GM23248 (cell line): ENCODE results near the gene CCDC169. TPM values are rescaled to one million over a fixed set of nuclear protein-coding genes. Genes with fewer than 3 reads are reported as not detected.

ENCODE experiments used
- DNase-seq: peaks from one replicate; pipeline ENCODE4 v3.0.0-alpha.2; 2015
- H2AFZ ChIP-seq: fragments of 200-600 bp; sonication (generic); 2 replicates; pipeline ENCODE4 v1.6.1; 2016; ENCODE audit warnings: antibody characterized with exemption
- H3F3A ChIP-seq: fragments of 200-600 bp; sonication (generic); 2 replicates; pipeline ENCODE4 v1.6.1; 2016; ENCODE audit warnings: mild to moderate bottlenecking, antibody characterized with exemption, mixed run types; ENCODE audit not compliant: insufficient read depth
- H3K27ac ChIP-seq: fragments of 200-600 bp; sonication (generic); 2 replicates; pipeline ENCODE4 v1.5.1; 2016; ENCODE audit warnings: mild to moderate bottlenecking
- H3K27me3 ChIP-seq: fragments of 200-600 bp; sonication (generic); replicated peaks from 2 replicates; pipeline ENCODE4 v1.6.1; 2016; ENCODE audit warnings: mild to moderate bottlenecking; ENCODE audit not compliant: insufficient read depth
- H3K36me3 ChIP-seq: fragments of 200-600 bp; sonication (generic); 2 replicates; pipeline ENCODE4 v1.6.1; 2016; ENCODE audit warnings: low read depth, mild to moderate bottlenecking
- H3K4me1 ChIP-seq: fragments of 200-600 bp; sonication (generic); 2 replicates; pipeline ENCODE4 v1.6.1; 2016; ENCODE audit warnings: mild to moderate bottlenecking; ENCODE audit not compliant: insufficient read depth
- H3K4me2 ChIP-seq: fragments of 200-600 bp; sonication (generic); one replicate; pipeline ENCODE4 v1.6.1; 2016; ENCODE audit warnings: mild to moderate bottlenecking; ENCODE audit not compliant: unreplicated experiment
- H3K4me3 ChIP-seq: fragments of 200-600 bp; sonication (generic); 2 replicates; pipeline ENCODE4 v1.5.1; 2016; ENCODE audit warnings: mild to moderate bottlenecking
- H3K79me2 ChIP-seq: fragments of 200-600 bp; sonication (generic); 2 replicates; pipeline ENCODE4 v1.6.1; 2016; ENCODE audit warnings: mild to moderate bottlenecking; ENCODE audit not compliant: insufficient read depth
- H3K9ac ChIP-seq: fragments of 200-600 bp; sonication (generic); 2 replicates; pipeline ENCODE4 v1.6.1; 2016; ENCODE audit warnings: mild to moderate bottlenecking
- H3K9me2 ChIP-seq: fragments of 200-600 bp; sonication (generic); 2 replicates; pipeline ENCODE4 v1.6.1; 2016; ENCODE audit warnings: mixed run types, mild to moderate bottlenecking, moderate library complexity; ENCODE audit not compliant: insufficient read depth
- H3K9me3 ChIP-seq: fragments of 200-600 bp; sonication (generic); one replicate; pipeline ENCODE4 v1.6.1; 2017; ENCODE audit warnings: low read depth
- H4K20me1 ChIP-seq: fragments of 200-600 bp; sonication (generic); 2 replicates; pipeline ENCODE4 v1.6.0; 2016; ENCODE audit not compliant: insufficient read depth
- EZH2 ChIP-seq: fragments of 200-600 bp; sonication (generic); IDR thresholded peaks from 2 replicates; pipeline ENCODE4 v1.6.1; 2018; ENCODE audit warnings: antibody characterized with exemption, mild to moderate bottlenecking; ENCODE audit not compliant: insufficient read depth, poor library complexity, severe bottlenecking
- EZH2phosphoT487 ChIP-seq: fragments of 200-600 bp; sonication (generic); IDR thresholded peaks from 2 replicates; pipeline ENCODE4 v1.6.1; 2018; ENCODE audit warnings: antibody characterized with exemption, moderate library complexity, mild to moderate bottlenecking, low read depth; ENCODE audit not compliant: insufficient read depth
- WGBS, 2 experiments: methylation state at CpG; one replicate each; pipeline ENCODE4 v1.1.6; 2015 to 2017; ENCODE audit warnings: low lambda C conversion rate in 2 of 2, low coverage in 1 of 2; ENCODE audit errors: missing lambda C conversion rate in 2 of 2; 5-methylcytosine and 5-hydroxymethylcytosine counted together
- in situ Hi-C: fragments of 300-500 bp; cut with MboI; formaldehyde crosslinking; loops from 2 replicates; pipeline ENCODE4 v1.15.0; 2020
- polyA plus RNA-seq: library from polyadenylated mRNA; unstranded; fragments of >200 nt; fragmentation: Nextera tagmentation; extraction: Ambion mirVana; gene quantifications from 2 replicates; pipeline ENCODE4 v1.2.1, GENCODE V29; 2016
- total RNA-seq: library from RNA; depleted of rRNA; stranded (reverse); fragments of >200 nt; shearing (Covaris generic); gene quantifications from 2 replicates; pipeline ENCODE4 v1.2.3, GENCODE V29; 2014; rRNA removed

Gene CCDC169
- total RNA-seq (0.22 and 0.25 TPM in 2 replicates), polyA plus RNA-seq (0.63 and 0.79 TPM in 2 replicates)

DNA sequence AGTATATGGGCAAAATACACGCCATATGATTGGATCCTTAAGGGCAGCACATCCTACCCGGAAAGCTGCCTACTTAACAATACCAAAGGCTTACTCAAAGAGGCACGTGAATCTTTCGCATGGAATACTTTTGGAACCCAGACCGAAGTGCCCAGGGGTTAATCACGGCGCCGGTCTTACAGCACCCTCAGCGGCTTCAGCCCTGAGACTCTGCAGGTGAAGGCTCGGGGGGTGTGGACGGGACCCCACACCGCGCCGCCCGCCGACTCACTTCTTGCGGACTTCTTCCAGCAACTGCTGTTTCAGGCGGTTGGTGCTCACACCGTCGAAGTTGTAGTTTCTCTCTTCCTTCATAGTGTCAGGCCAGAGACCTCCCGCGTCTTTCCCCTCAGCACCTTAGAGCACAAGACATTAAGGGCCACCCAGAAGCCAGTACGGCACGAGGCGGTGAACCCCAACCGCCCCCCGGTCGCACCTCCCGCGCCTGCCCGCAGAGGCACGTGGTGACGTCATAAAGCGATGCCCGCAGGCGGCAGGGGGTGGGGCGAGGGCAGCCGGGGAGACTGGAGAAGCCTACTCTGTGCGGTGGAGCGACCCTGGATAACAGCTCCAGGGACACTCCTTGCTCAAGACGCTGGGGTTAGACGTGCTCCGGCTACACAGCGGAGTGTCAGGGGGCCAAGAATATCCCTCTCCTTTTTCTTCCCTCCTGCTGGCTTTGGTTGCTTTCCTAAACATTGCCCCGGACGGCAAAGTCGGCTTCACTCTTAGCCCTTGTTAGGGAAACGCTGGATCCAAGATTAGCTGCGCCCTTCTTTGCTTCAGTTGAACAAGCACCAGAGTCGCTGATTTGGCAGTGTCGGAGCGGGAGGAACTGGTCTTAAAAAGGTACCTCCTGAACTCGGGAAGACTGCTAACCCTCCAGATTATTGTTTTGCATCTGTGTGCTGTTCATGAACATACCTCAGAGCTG lies at the start of gene CCDC169:
Gene CCDC169, minus strand, starts transcription at position 449 of the 973 bp plus-strand sequence. Its CDS starts 95 bp downstream, at position 354.
- H3K9me3 ChIP-seq: no peaks in the 10 kb centered on the region
- peak within 1 kb of the TSS; percentile 51 for H3K27ac ChIP-seq
- peak within 1 kb of the TSS; percentile 96 for H2AFZ ChIP-seq
- WGBS, 2 experiments: 1% methylated on average over 40 to 52 of the region's 53 CpGs
- H3K9ac ChIP-seq: peak within 1 kb of the TSS; percentile 77
- peaks cover 6% of the 10 kb centered on the region; the same call in 1 of the 2 replicates for H3K4me1 ChIP-seq
- peak within 1 kb of the TSS; percentile 81 for H3K4me3 ChIP-seq
- peaks cover 32% of the 10 kb centered on the region for H3F3A ChIP-seq
- TF ChIP-seq EZH2phosphoT487: no peak
- TF ChIP-seq EZH2: no peak
- no peaks in the 10 kb centered on the region for H4K20me1 ChIP-seq
- H3K79me2 ChIP-seq: no peaks in the 10 kb centered on the region
- in situ Hi-C loops: loop anchor here (10.0 to 25.0 kb wide), 2 partner anchors 107 to 440 kb away; no protein-coding TSS in a partner anchor
- no peaks in the 10 kb centered on the region for H3K9me2 ChIP-seq
- peak; percentile 83 for DNase-seq
- no peaks in the 10 kb centered on the region for H3K27me3 ChIP-seq
- H3K36me3 ChIP-seq: 0 out of 2 replicates have a peak, but pooled peaks cover 1% of the 10 kb centered on the region
- H3K4me2 ChIP-seq: peak within 1 kb of the TSS; percentile 95

DNA sequence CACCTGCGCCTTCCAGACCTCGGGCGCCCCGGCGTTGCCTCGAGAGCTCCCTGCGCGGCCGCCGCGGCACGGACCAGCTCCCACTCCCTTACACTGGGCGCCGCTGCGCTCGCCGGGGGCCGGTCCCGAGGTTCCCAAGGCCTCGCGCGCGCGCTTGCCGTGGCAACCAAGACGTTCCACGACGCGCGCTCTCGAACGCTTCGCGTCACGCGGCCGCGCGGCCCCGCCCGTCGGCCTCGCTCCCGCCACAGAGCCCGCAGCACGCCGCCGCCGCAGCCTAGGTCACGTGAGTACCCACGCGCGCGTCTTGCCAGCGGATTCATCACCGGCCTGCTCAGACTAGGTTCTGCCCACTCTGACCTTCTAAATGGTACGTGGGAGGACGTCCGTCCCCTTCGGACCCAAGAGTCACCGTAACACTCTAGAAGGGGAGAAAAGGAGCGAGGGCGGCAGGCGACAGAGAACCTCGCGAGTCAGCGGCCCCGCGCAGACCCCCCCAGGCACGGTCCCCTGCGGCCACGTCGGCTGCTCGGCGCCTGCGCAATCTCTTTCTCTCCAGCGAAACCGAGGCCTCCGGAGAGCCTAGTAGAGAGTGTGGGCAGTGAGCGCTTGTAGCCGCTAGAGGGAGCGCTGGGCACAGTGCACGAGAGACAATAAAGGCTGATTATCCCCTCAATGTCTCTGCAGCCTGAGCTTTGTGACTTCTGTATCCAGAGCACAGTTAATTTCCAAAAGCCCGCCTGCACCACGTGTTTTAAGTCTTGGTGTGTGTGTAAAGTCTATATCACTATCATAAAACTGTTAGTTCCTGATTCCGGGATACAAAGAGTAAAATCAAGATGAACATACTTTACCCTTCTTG lies 48.8 kb upstream of the CCDC169 start, which contains the start of gene SPART:
Gene SPART, minus strand, starts transcription at position 173 of the 862 bp plus-strand sequence. CDS start 10,564 bp downstream, outside the sequence.
- no peaks in the 10 kb centered on the region for H3K9me3 ChIP-seq
- peak within 1 kb of the TSS; percentile 85 for H2AFZ ChIP-seq
- H3K36me3 ChIP-seq: no peaks in the 10 kb centered on the region
- 0 out of 2 replicates have a peak, but pooled peaks cover 3% of the 10 kb centered on the region for H4K20me1 ChIP-seq
- H3K27ac ChIP-seq: peak within 1 kb of the TSS; percentile 100
- peaks cover 39% of the 10 kb centered on the region for H3K79me2 ChIP-seq
- H3F3A ChIP-seq: peaks cover 14% of the 10 kb centered on the region
- H3K27me3 ChIP-seq: no peaks in the 10 kb centered on the region
- peaks cover 32% of the 10 kb centered on the region for H3K4me1 ChIP-seq
- DNase-seq: peak; percentile 97
- in situ Hi-C loops: no loop called here
- H3K4me2 ChIP-seq: peak within 1 kb of the TSS; percentile 92
- peak within 1 kb of the TSS; percentile 100 for H3K9ac ChIP-seq
- TF ChIP-seq EZH2phosphoT487: no peak
- TF ChIP-seq EZH2: no peak
- H3K4me3 ChIP-seq: peak within 1 kb of the TSS; percentile 93
- H3K9me2 ChIP-seq: no peaks in the 10 kb centered on the region
- 1 to 2% methylated on average over 64 to 65 of the region's 86 CpGs for WGBS, 2 experiments

DNA sequence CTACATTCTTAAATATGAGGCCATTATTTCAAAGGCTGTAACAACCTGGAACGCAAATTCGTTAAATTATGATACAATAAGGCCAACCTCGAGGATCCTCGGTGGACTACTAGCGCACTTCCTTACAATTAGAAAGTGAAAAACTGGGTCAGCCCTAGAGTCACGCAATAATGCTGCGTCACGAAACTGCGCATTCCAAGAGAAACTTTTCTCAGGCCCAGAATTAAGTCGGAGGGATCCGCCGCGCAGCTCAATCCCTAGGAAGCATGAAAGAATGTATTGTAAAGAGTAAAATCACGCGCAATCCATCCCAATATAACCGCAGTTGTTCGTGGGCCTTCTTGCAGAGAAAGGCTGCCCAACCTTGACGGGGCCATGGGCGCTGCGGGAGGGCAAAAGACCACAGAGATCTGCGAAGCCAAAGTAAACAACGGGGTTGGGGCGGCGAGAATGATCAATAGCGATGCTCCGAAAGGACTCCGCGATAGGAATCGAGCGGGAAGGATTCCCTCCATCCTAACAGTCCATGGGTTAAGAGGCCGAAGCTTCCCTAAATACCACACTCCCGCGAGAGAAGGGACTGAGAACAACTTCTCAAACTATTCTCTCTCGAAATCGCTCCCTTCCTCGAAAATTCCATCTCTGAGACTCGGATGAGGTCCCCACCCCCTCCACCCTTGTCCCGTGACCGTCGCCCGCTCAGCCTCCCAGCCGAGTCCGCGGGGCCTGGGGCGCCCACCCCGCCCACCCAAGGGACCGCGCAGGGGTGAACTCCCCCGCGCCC lies 48.0 kb upstream of the CCDC169 start:
- H3K27ac ChIP-seq: peak overlapping the region; percentile 100
- H3K9ac ChIP-seq: peak overlapping the region; percentile 100
- H3K4me2 ChIP-seq: peak overlapping the region; percentile 92
- peaks cover 47% of the 10 kb centered on the region for H3K79me2 ChIP-seq
- H3K9me2 ChIP-seq: no peaks in the 10 kb centered on the region
- TF ChIP-seq EZH2phosphoT487 (no peak), EZH2 (no peak)
- H3K4me3 ChIP-seq: peak overlapping the region; percentile 93
- 0 out of 2 replicates have a peak, but pooled peaks cover 3% of the 10 kb centered on the region for H4K20me1 ChIP-seq
- H2AFZ ChIP-seq: peak overlapping the region; percentile 70
- H3K4me1 ChIP-seq: peaks cover 37% of the 10 kb centered on the region
- H3K36me3 ChIP-seq: no peaks in the 10 kb centered on the region
- peaks cover 16% of the 10 kb centered on the region for H3F3A ChIP-seq
- in situ Hi-C loops: no loop called here
- no peaks in the 10 kb centered on the region for H3K27me3 ChIP-seq
- peak; percentile 94 for DNase-seq
- WGBS, 2 experiments: 1 to 3% methylated on average over 46 to 50 of the region's 50 CpGs
- H3K9me3 ChIP-seq: no peaks in the 10 kb centered on the region
